ENCODE data around the gene NDFIP2. TPM values are rescaled to one million over a fixed set of nuclear protein-coding genes. Genes with fewer than 3 reads are reported as not detected.

NDFIP2 gene
- polyA plus RNA-seq, 2 of the 4 experiments (the other 2 are of a cell fraction): 23.2 to 39.9 TPM

GRCh38 chr13:79516595-79516994, 35.6 kb downstream of the NDFIP2 start:
- Histone ChIP-seq H3K4me1 (peaks cover 6% of the 10 kb centered on the region; the same call in 1 of the 3 replicates), H3K27ac (no peak overlapping the region), H3K4me2 (no peak overlapping the region), H3K4me3 (no peak overlapping the region), H3K9me3 (no peaks in the 10 kb centered on the region)
- TF ChIP-seq SMC3 (IDR thresholded peaks at IDR 0.05): no peak
- TF ChIP-seq ZFP36 (IDR thresholded peaks at IDR 0.05; ENCODE audit: borderline replicate concordance, partially characterized antibody): no peak
- no peak for TF ChIP-seq HDAC2 (IDR thresholded peaks at IDR 0.05)
- POLR2A ChIA-PET: no interaction called here
- no peak for ATAC-seq
- no peak for DNase-seq (ENCODE audit: low read depth in 1 of 2, low spot score in 1 of 2)
- FAIRE-seq: no peak
- CTCF ChIA-PET: no interaction called here

DNA sequence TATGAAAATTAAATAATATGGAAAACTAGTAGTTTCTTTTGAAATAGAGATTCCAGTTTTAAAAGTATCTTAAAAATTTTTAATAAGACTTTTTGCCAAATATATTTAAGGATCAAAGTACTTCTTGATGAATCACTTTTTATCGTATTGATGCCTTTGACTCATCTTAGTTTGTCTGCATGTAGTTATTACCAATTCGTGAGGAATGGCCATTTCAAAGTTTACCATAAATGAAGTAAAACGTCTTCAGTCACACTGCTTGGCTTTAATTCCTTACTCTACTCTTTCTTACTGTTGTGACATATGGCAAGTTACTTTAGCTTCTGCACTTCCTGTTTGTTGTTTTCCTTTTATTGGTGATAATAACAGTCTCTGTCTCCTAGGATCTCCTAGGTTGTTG, 38.3 kb downstream of the NDFIP2 start:
- no peak overlapping the region for H3K27ac ChIP-seq
- WGBS (ENCODE audit: missing lambda C conversion rate): 31% methylated on average over 3 of the region's 3 CpGs
- TF ChIP-seq EHF (CRISPR knock-in tag; IDR thresholded peaks at IDR 0.05): no peak
- ChIA-PET CTCF (no interaction called here), POLR2A (no interaction called here)
- H3K4me2 ChIP-seq: peak overlapping the region; percentile 28; the same call in 1 of the 3 replicates
- DNase-seq (ENCODE audit: low read depth in 1 of 2, low spot score in 1 of 2) (peak in 1 of 2 experiments; percentile 3), FAIRE-seq (no peak), ATAC-seq (no peak)
- peaks cover 6% of the 10 kb centered on the region; the same call in 1 of the 3 replicates for H3K4me1 ChIP-seq
- H3K9me3 ChIP-seq: no peaks in the 10 kb centered on the region
- H3K4me3 ChIP-seq: no peak overlapping the region

GRCh38 chr13:79522583-79522982, 41.6 kb downstream of the NDFIP2 start:
- Histone ChIP-seq H3K4me1 (peaks cover 6% of the 10 kb centered on the region; the same call in 1 of the 3 replicates), H3K4me2 (no peak overlapping the region), H3K4me3 (no peak overlapping the region), H3K27ac (no peak overlapping the region), H3K9me3 (no peaks in the 10 kb centered on the region)
- ChIA-PET POLR2A (no interaction called here), CTCF (interaction anchor here (0.7 to 1.1 kb wide), 2 partner anchors 18 to 98 kb away, joined by 3 read pairs; no protein-coding TSS in a partner anchor)
- no peak for FAIRE-seq
- no peak for DNase-seq (ENCODE audit: low read depth in 1 of 2, low spot score in 1 of 2)
- TF ChIP-seq TP53 (CRISPR knock-in tag; IDR thresholded peaks at IDR 0.05) (no peak), POLR2A (IDR thresholded peaks at IDR 0.05; ENCODE audit: low read length) (no peak), GATA3 (IDR thresholded peaks at IDR 0.05; ENCODE audit: borderline replicate concordance) (no peak), FOSL2 (IDR thresholded peaks at IDR 0.05) (no peak), FOSL2 (CRISPR knock-in tag; IDR thresholded peaks at IDR 0.05) (no peak), MYC (IDR thresholded peaks at IDR 0.05; ENCODE audit: borderline replicate concordance, low read length) (no peak), FOSB (CRISPR knock-in tag; IDR thresholded peaks at IDR 0.05) (no peak), CBX2 (IDR thresholded peaks at IDR 0.05; ENCODE audit: borderline replicate concordance, low read depth) (no peak), NFE2L2 (conservative IDR thresholded peaks at IDR 0.05; ENCODE audit: low read length) (no peak), ELK1 (IDR thresholded peaks at IDR 0.05; ENCODE audit: low read depth, low read length) (no peak), REST (IDR thresholded peaks at IDR 0.05) (no peak), FOXS1 (CRISPR knock-in tag; IDR thresholded peaks at IDR 0.05) (no peak), EP300 (IDR thresholded peaks at IDR 0.05) (no peak), EHMT2 (IDR thresholded peaks at IDR 0.05; ENCODE audit: low read depth) (no peak), NPAS2 (CRISPR knock-in tag; IDR thresholded peaks at IDR 0.05; ENCODE audit: borderline replicate concordance) (no peak), RNF2 (IDR thresholded peaks at IDR 0.05; ENCODE audit: borderline replicate concordance, low read depth) (no peak)
- TF ChIP-seq, protein P1, sequence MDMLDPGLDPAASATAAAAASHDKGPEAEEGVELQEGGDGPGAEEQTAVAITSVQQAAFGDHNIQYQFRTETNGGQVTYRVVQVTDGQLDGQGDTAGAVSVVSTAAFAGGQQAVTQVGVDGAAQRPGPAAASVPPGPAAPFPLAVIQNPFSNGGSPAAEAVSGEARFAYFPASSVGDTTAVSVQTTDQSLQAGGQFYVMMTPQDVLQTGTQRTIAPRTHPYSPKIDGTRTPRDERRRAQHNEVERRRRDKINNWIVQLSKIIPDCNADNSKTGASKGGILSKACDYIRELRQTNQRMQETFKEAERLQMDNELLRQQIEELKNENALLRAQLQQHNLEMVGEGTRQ (IDR thresholded peaks at IDR 0.05): no peak
- no peak for ATAC-seq

Measured in A549 (cell line).